ENCODE data around the gene ACOXL.
A peak's percentile ranks its signal among the peaks of the same experiment; 100 is the strongest.

Gene ACOXL

DNA sequence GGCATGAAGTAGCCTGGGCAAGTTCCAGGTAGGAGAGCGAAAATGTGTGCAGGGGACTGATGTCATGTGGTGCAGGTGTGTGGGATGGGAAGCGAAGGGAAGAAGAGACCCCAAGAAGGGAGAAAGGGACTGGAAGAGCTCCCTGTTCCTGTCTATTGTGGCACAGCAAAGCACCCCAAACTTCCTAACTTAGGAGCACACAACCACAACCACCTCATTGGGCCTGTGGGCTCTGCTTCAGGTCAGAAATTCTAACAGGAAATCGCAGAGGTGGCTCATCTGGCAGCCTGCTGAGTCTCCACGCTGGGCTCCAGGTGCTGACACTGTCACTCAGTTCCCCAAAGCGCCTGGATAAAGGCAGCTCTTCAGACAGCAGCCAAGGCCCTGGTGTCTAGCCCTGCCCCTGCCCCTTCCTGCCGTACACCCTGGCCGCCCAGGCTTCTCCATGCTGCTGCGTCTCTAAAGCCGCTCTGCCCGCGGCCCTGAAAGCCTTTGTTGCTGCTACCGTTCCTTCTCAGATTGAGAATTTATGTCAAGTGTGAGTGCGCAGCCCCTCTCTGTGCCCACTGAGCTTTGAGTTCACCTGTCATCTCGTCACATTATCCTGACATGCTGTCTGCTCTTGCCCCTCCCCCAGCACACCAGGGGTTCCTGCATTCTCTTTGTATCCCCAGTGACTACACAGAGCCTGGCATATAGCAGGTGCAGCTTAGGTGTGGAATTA is 248.1 kb downstream of the ACOXL start:
- DNase-seq: peak; percentile 54

DNA sequence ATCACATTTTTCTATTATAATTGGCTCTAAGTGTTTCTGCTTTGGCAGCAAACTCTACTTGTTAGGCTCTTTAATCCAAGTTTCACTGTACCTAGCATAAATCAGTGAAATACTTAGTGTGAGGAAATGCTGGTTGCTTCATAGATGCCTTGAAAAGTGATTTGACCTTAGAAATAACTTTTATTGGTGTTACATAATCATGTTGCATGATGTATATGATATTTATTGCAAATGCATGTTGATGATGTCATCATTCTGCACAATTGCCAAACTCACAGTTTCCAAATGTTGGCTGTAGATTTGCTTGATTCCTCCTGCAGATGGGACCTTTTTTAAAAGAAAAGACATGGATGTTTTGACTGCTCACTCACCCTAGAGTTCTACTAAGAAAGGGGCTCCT is 250.8 kb downstream of the ACOXL start:
- DNase-seq: no peak

DNA sequence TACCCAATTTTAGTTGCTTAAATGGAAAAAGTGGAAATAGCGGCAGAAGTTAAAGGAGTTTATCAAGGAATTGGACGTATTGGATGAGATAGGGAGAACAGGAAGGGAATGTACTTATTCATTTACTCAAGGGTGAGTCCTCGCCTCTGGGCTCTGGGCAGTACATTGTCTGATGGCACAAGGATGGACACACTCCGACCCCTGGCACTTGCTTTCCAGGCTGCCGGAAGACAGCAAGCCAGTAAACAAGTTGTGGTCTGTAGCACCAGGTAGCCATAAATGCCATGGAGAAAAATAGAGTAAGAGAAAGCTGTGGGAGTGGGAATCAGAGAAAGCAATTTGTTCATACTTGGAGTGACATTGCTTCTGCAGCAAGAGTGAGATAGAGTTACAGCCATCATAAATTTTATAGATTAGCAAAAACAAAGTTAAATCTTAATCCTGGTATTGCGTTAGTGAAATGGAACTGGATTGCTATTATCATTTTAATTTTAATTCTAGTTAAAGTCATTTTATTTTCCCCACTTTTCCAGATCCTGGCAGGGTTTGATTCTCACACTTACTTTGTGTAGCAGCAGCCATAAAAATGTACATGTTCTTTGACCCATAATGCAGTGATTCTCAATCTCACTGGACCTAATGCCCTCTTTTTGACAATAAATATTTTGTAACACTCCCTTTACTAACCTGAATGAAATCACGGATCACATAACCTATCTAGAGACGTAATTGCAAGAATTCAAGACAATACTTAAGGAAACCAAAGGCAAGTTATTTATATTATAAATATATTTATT is 252.5 kb downstream of the ACOXL start:
- DNase-seq: no peak

DNA sequence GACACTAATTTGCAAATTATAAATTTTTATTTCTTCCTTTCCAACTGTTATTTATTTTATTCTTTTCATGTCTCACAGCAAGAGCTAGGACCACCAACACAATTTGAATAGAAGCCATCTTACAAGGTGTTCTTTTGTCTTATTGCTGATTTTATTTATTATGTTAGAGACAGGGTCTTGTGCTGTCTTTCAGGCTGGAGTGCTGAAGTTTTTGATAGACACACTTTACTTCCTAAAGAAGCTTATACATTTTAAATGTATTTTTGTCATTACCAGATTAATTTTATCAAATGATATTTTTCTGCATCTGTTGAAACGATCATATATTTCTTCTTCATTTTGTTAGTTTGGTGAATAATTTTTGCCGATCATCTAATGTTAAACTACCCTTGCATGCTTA is 258.1 kb downstream of the ACOXL start:
- DNase-seq: no peak

- DNase-seq: no peak
Observed at GRCh38 chr2:110991911-110992310, 259.5 kb downstream of the ACOXL start.

- DNase-seq: no peak
Observed at GRCh38 chr2:110992886-110993285, 260.5 kb downstream of the ACOXL start.

DNA sequence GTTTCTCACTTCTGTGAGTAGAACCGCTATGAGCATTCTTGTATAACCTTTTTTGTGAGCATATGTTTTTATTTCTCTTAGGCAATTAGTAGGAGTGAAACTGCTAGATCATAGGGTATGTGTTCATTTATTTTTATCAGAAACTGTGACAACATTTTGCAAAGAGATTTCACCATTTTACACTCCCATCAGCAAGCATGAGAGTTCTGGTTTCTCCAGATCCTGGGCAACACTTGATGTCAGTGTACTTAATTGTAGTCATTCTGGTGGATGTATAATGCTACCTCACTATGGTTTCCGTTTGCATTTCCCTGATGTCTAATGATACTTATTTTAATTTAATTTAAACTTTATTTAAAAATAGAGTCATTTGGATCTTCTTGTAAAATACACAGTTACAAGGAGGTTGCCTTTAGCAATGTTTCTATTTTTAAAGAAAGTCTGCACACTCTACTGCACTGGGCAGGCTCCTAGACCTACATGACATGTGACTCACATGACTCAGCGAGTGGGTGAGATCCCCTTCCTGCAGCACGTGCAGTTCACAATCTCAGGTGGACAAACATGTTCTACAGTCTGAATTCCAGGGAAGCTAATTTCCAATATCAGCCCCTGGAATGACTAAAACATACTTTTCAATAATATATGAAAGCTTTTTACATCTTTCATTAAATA is 261.3 kb downstream of the ACOXL start:
- DNase-seq: no peak

DNA sequence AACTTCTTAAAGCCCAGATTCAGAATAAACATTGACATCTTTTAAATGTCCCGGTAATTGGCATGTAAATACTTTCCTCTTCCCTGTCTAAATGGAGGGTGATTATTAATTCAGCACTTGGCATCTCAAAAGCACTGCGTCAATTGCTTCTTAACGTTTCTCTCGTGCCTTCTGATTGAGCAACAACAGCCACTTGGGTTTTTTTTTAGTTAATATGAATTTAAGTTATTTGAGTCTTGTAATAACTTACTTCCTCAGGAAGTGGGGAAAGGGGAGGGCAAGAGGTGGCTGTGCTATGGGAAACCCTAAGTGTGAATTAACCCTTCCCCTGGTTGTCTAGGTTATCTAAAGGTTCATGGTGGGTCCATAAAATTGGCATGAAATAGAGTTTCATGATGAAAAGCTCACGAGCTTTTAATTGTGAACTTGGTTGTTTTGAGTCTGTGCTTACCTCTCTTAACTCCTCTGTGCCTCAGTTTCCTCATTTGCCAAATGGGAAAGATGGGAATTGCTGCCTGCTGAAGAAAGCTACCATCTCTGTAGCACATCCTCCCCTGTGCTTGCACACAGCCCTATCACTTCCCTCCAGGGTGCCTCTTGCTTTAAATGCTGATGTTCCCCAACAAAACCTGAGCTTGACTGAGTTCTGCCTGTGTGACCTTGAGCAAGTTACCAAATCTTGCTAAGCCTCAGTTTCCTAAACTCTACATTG is 262.0 kb downstream of the ACOXL start:
- no peak for DNase-seq

DNA sequence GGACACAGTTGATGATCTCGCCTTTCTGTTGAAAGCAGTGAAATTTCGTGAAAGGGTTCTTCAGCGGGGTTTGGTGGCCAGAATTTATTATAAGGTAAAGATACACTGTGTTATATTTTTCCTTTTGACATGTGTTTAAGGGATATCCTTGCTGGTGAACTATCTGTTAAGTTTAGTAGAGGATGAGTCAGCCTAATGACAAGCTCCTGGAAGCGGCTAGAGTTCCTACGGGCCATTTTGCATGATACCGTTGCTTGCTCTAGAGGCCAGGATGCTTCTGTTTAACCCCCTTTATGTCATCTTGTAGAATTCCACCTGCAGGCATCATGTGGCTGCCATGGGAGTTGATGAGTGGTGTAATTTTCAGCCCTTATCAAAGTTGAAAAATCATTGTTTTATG is 263.5 kb downstream of the ACOXL start:
- no peak for DNase-seq

DNA sequence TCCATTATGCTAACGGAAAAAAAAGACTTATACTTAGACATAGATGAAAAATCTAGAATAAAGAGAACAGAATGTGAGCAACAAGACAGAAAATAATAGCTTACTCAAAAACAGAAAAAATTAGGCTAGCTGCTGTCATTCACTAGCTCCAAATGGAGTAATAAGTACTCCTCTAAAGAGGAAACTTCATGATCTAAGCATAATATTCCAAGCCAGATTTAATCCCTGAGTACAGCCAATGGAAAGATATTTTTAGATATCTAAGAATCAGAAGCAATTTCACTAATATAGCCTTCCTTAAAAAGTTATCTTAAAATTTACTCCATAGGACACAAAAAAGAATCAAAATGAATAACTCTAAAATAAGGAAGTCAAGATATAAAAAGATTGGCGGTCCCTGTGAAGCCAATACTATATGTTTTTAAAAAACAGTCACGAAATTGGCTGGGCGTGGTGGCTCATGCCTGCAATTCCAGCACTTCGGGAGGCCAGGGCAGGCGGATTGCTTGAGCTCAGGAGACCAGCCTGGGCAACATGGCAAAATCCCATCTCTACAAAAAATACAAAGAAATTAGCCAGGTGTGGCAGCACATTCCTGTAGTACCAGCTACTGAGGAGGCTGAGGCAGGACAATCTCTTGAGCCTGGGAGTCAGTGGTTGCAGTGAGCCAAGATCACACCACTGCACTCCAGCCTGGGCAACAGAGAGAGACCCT is 265.1 kb downstream of the ACOXL start:
- DNase-seq: no peak

GRCh38 chr2:110998311-110998710 is 265.9 kb downstream of the ACOXL start:
- no peak for DNase-seq

DNA sequence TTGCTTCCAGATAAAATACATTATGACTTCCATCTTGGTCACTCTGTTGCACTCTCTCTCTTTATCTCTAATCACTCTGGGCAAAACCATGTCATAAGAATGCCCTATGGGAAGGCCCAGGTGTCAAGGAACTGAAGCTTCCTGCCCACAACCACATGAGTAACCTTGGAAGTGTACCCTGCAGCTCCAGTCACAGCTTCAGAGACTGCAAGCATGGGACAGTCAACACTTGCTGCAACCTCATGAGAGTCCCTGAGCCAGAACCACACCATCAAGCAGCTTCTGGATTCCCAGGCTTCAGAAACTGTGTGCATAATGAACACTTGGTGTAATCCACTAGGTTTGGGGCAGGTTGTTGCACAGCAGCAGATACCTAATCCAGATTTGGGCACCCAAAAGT is 267.3 kb downstream of the ACOXL start:
- no peak for DNase-seq

DNA sequence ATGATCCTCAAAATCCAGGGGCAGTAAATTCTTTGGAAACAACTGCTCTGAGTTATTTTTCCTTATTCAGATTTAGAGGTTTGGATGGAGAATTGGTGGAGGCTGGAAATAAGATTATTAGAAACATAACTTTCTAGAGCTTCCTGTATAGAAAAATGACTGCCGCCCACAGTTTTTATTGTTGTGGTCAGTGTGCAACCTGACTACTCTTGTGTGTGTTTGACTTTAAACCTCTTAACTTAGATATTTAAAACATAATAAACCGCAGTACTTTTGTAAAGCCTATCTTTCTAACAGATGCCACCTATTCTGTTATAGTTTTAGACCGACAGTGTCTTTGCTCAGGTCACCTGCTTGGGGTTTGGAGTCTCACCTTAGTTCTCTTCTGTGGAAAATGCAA is 272.9 kb downstream of the ACOXL start:
- DNase-seq: no peak

GRCh38 chr2:111005821-111006220 is 273.4 kb downstream of the ACOXL start:
- DNase-seq: no peak

DNA sequence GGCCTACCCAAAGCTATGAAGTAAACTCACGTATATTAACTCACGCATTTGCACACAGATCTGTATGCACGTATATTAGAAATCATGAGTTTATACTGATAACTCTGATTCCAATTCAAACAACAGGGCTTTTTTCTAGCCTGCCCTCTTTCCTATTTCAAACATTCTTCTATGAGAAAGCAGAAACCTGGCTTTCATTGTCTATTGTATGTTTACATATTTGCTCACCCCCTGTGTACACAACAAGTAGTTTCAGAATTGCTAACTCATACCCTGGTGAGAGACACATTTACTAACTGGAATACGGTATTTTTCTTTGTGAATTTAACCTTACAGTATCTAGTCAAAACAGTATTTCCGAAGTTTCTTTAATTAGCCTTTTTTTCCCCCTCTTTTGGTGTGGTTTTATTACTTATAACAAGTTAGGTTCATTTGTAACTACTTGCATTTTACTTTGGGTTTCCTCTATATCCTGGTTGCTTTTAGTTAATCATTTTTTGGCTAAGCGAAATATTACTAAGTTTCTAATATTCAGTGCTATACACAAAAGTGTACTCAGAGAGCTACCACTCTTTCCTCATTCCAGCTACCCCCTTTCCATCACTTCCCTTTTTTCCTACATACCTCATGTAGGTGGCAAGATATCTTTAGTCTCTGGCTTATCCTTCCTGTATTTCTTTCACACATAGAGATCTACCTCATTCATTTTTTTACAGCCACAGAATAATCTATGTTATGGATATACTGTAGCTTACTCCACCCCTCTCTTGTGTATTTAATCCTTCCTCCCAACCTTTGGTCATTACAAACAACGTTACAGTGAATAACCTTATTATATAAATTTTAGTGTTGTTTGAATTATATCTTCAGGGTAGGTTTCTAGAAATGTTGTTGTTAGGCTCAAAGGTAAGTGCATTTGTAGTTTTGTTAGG is 275.6 kb downstream of the ACOXL start:
- DNase-seq: no peak

DNA sequence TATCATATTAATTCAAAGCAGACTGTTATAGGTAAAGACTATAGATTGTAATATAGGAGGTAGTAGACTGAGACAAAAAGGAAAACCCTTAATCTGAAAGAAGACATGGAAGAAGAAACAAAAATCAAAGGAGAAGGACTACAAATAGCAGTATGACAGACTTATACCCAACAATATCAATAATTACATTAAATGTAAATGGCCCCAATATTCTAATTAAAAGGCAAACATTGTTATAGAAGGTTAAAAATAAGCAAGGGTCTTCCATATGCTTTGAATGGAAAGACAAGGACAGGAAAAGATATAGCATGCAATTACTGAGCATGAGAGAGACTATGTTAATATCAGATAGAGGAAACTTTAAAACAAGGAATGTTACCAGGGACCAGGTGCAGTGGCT is 278.8 kb downstream of the ACOXL start:
- no peak for DNase-seq

DNA sequence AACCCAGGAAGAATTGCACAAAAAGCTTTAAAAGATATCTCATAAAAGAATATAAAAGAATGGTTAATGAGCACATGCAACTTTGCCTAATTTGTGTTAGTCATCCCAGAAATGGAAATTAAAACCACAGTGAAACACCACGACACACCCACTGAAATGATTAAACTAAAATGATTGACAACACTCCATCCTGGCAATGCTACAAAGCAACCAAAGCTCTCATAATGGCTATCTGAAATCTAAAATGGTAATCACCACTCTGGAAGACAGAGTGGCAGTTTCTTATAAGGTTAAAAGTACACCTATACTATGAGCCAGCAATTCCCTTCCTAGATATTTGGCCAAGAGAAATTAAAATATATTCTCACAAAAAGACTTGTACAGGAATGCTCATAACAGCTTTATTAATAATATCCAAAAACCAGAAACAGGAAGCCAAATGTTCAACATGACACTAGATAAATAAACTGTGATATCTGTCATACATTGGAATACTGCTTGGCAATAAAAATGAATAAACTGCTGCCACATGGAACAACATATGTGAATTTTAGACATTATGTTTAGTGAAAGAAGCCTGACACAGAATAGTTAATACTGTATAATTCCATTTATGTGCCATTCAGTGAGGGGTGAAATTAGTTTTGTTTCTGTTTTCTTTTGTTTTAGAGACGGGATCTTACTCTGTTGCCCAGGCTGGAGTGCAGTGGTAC is 283.1 kb downstream of the ACOXL start:
- DNase-seq: no peak

DNA sequence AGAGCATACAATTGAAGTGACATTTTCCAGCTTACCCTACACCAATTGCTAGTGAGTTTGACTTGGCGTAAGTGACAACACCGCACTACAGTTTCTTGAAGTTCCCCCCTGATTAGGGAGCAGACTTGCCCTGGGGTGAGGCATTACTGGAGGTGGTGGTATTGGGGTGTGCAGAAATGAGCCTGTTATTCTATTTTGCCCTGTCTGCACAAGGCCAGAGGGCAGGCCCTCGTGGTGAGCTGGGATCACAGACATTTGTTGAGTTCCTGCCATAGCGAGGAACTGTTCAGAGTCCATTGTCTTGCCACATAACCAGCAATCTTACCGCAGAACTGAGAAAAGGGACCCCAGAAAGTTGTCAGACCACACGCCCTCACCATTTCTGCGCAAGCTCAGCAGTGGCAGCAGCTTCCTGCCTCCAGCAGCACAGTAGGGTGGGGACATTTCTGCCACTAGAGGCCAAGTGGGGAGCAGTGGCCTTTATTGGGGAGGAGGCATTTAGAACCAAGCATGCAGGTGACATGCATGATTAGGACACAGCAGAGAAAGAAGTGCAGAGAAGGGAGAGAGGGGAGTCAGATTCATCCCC is 284.8 kb downstream of the ACOXL start:
- DNase-seq: no peak

DNA sequence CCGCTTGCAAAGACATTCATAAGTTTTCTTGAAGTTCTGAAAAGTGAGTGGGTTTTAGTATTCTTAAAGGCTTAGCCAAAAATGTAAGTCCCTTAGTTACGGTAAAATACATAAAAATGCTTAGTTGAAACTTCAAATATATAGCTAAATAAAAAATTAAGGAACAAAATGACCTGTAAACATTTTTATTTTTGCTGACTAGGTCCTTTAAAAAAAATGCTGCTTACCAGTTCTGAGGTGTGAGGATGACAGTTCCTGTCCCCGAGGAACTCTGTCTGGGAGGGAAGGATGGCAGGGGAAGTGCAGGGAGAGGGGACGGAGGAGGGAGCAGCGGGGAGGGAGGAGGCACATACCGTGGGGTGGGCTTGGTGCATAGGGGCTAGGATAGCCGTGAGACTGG is 285.5 kb downstream of the ACOXL start:
- DNase-seq: no peak

GRCh38 chr2:111019381-111019780 is 287.0 kb downstream of the ACOXL start:
- no peak for DNase-seq
